Neural cell (in vitro differentiated cells): ENCODE data around the gene F5. TPM values are rescaled to one million over a fixed set of nuclear protein-coding genes. Genes with fewer than 3 reads are reported as not detected.

Source experiments
- H2AFZ ChIP-seq: fragments of 200-600, 300-800 bp; sonication (generic), shearing (Covaris generic); 2 replicates; pipeline ENCODE4 v1.6.0; 2014; ENCODE audit warnings: low read depth, mild to moderate bottlenecking, antibody characterized with exemption, low read length, moderate library complexity
- H3F3A ChIP-seq: fragments of 200-600 bp; shearing (Covaris generic); 2 replicates; pipeline ENCODE4 v1.6.1; 2016; ENCODE audit warnings: mild to moderate bottlenecking, moderate library complexity, mixed read lengths, antibody characterized with exemption, low read length; ENCODE audit not compliant: insufficient read depth, poor library complexity, severe bottlenecking
- H3K27ac ChIP-seq: fragments of 200-600, 300-800 bp; sonication (generic), shearing (Covaris generic); 2 replicates; pipeline ENCODE4 v1.5.1; 2014; ENCODE audit warnings: mild to moderate bottlenecking, low read length, moderate library complexity
- H3K27me3 ChIP-seq: fragments of 300-800, 200-600 bp; sonication (generic), shearing (Covaris generic); 2 replicates; pipeline ENCODE4 v1.6.0; 2014; ENCODE audit warnings: mild to moderate bottlenecking, low read depth, low read length, moderate library complexity; ENCODE audit not compliant: insufficient read depth
- H3K36me3 ChIP-seq: fragments of 300-800, 200-600 bp; sonication (generic), shearing (Covaris generic); 2 replicates; pipeline ENCODE4 v1.5.1; 2014; ENCODE audit warnings: mild to moderate bottlenecking, antibody characterized with exemption, low read length, moderate library complexity; ENCODE audit not compliant: insufficient read depth
- H3K4me2 ChIP-seq: fragments of 300-800, 200-600 bp; sonication (generic), shearing (Covaris generic); 2 replicates; pipeline ENCODE4 v1.6.0; 2014; ENCODE audit warnings: mild to moderate bottlenecking, low read length
- H3K4me3 ChIP-seq: fragments of 300-800, 200-600 bp; sonication (generic), shearing (Covaris generic); 2 replicates; pipeline ENCODE4 v1.5.1; 2014; ENCODE audit warnings: mild to moderate bottlenecking, low read length, moderate library complexity
- H3K79me2 ChIP-seq: fragments of 200-600 bp; shearing (Covaris generic); replicated peaks from 2 replicates; pipeline ENCODE4 v1.6.0; 2014; ENCODE audit warnings: mild to moderate bottlenecking, low read length, moderate library complexity; ENCODE audit not compliant: insufficient read depth
- H3K9ac ChIP-seq: fragments of 300-800, 200-600 bp; sonication (generic), shearing (Covaris generic); 2 replicates; pipeline ENCODE4 v1.6.1; 2016; ENCODE audit warnings: mild to moderate bottlenecking, low read length, mixed read lengths
- H3K9me2 ChIP-seq: fragments of 200-600 bp; shearing (Covaris generic); 2 replicates; pipeline ENCODE4 v1.6.1; 2016; ENCODE audit warnings: mild to moderate bottlenecking, low read length, mixed read lengths; ENCODE audit not compliant: insufficient read depth
- H3K9me3 ChIP-seq: fragments of 200-600, 300-800 bp; sonication (generic), shearing (Covaris generic); 2 replicates; pipeline ENCODE4 v1.6.1; 2016; ENCODE audit warnings: mild to moderate bottlenecking, mixed run types, low read length, moderate library complexity, mixed read lengths
- H4K20me1 ChIP-seq: fragments of 200-600 bp; shearing (Covaris generic); 2 replicates; pipeline ENCODE4 v1.6.1; 2016; ENCODE audit warnings: mild to moderate bottlenecking, mixed run types; ENCODE audit not compliant: insufficient read depth
- EP300 ChIP-seq: fragments of 450-650 bp; conservative IDR thresholded peaks from 2 replicates; pipeline ENCODE4 v1.6.1; 2014; ENCODE audit warnings: antibody characterized with exemption, mild to moderate bottlenecking, moderate library complexity; ENCODE audit not compliant: poor library complexity, severe bottlenecking
- EZH2 ChIP-seq: fragments of 200-600, 300-800 bp; shearing (Covaris generic), sonication (generic); IDR thresholded peaks from 2 replicates; pipeline ENCODE4 v1.6.1; 2014; ENCODE audit warnings: antibody characterized with exemption, low read length, borderline replicate concordance, mild to moderate bottlenecking; ENCODE audit not compliant: insufficient read depth, poor library complexity, severe bottlenecking
- MXI1 ChIP-seq: fragments of 450-650 bp; conservative IDR thresholded peaks from 2 replicates; pipeline ENCODE4 v1.6.1; 2014; ENCODE audit warnings: antibody characterized with exemption, mild to moderate bottlenecking; ENCODE audit not compliant: poor library complexity, severe bottlenecking
- POLR2AphosphoS5 ChIP-seq: IDR thresholded peaks from 2 replicates; pipeline ENCODE4 v1.6.1; 2012
- RAD21 ChIP-seq: fragments of 450-650 bp; conservative IDR thresholded peaks from 2 replicates; pipeline ENCODE4 v1.6.1; 2014; ENCODE audit warnings: antibody characterized with exemption, mild to moderate bottlenecking, moderate library complexity
- SMC3 ChIP-seq: fragments of 450-650 bp; conservative IDR thresholded peaks from 2 replicates; pipeline ENCODE4 v1.6.1; 2014; ENCODE audit warnings: antibody characterized with exemption, mild to moderate bottlenecking, moderate library complexity; ENCODE audit not compliant: poor library complexity
- TAF1 ChIP-seq: IDR thresholded peaks from 2 replicates; pipeline ENCODE4 v1.6.1; 2012; ENCODE audit warnings: low read depth
- polyA plus RNA-seq: library from polyadenylated mRNA; depleted of rRNA; stranded (reverse); fragments of >200 nt; gene quantifications from 2 replicates; pipeline ENCODE4 v1.2.3, GENCODE V29; 2014
- TF ChIP-seq, protein P1 (sequence below): IDR thresholded peaks from 2 replicates; pipeline ENCODE4 v1.6.1; 2012; ENCODE audit warnings: borderline replicate concordance
- TF ChIP-seq, protein P2 (sequence below): fragments of 450-650 bp; IDR thresholded peaks from 2 replicates; pipeline ENCODE4 v1.5.1; 2014; ENCODE audit warnings: antibody characterized with exemption, mild to moderate bottlenecking, moderate library complexity; ENCODE audit not compliant: poor library complexity, severe bottlenecking

F5 gene
- polyA plus RNA-seq, 1 donor from 2014 or later: not detected

DNA sequence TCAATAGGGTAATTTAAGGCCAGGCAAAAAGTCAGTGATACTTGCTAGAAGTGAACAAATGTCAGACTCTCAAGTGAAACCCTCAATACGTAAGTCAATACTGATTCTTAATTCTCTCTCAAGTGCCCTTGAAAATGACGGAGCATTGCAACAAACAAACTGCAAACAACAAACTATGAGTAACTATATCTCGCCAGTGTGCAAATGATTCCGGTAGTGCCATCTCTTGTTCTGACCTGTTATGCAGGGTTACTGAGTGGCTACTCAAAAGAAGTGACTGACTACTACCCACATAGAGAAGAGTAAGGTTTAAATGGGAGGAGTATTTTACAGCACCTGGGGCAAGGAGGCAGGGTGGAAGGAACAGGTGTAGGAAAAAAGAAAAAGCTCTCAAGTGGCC, 102.2 kb downstream of the F5 start:
- H3K9ac ChIP-seq: peak overlapping the region; percentile 88
- TF ChIP-seq MXI1 (no peak), POLR2AphosphoS5 (no peak), TAF1 (no peak), SMC3 (no peak), EP300 (no peak), RAD21 (no peak)
- TF ChIP-seq, protein P1, sequence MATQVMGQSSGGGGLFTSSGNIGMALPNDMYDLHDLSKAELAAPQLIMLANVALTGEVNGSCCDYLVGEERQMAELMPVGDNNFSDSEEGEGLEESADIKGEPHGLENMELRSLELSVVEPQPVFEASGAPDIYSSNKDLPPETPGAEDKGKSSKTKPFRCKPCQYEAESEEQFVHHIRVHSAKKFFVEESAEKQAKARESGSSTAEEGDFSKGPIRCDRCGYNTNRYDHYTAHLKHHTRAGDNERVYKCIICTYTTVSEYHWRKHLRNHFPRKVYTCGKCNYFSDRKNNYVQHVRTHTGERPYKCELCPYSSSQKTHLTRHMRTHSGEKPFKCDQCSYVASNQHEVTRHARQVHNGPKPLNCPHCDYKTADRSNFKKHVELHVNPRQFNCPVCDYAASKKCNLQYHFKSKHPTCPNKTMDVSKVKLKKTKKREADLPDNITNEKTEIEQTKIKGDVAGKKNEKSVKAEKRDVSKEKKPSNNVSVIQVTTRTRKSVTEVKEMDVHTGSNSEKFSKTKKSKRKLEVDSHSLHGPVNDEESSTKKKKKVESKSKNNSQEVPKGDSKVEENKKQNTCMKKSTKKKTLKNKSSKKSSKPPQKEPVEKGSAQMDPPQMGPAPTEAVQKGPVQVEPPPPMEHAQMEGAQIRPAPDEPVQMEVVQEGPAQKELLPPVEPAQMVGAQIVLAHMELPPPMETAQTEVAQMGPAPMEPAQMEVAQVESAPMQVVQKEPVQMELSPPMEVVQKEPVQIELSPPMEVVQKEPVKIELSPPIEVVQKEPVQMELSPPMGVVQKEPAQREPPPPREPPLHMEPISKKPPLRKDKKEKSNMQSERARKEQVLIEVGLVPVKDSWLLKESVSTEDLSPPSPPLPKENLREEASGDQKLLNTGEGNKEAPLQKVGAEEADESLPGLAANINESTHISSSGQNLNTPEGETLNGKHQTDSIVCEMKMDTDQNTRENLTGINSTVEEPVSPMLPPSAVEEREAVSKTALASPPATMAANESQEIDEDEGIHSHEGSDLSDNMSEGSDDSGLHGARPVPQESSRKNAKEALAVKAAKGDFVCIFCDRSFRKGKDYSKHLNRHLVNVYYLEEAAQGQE: no peak
- TF ChIP-seq, protein P2, sequence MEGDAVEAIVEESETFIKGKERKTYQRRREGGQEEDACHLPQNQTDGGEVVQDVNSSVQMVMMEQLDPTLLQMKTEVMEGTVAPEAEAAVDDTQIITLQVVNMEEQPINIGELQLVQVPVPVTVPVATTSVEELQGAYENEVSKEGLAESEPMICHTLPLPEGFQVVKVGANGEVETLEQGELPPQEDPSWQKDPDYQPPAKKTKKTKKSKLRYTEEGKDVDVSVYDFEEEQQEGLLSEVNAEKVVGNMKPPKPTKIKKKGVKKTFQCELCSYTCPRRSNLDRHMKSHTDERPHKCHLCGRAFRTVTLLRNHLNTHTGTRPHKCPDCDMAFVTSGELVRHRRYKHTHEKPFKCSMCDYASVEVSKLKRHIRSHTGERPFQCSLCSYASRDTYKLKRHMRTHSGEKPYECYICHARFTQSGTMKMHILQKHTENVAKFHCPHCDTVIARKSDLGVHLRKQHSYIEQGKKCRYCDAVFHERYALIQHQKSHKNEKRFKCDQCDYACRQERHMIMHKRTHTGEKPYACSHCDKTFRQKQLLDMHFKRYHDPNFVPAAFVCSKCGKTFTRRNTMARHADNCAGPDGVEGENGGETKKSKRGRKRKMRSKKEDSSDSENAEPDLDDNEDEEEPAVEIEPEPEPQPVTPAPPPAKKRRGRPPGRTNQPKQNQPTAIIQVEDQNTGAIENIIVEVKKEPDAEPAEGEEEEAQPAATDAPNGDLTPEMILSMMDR: no peak
- H3K79me2 ChIP-seq: peaks cover 23% of the 10 kb centered on the region
- no peaks in the 10 kb centered on the region for H3K27me3 ChIP-seq
- H3K4me2 ChIP-seq: peak overlapping the region; percentile 95
- no peak overlapping the region for H2AFZ ChIP-seq
- peaks cover 2% of the 10 kb centered on the region for H3F3A ChIP-seq
- no peaks in the 10 kb centered on the region for H3K9me3 ChIP-seq
- peak overlapping the region; percentile 92 for H3K4me3 ChIP-seq
- no peaks in the 10 kb centered on the region for H3K9me2 ChIP-seq
- H3K27ac ChIP-seq: no peak overlapping the region
- no peaks in the 10 kb centered on the region for H4K20me1 ChIP-seq
- no peaks in the 10 kb centered on the region for H3K36me3 ChIP-seq

DNA sequence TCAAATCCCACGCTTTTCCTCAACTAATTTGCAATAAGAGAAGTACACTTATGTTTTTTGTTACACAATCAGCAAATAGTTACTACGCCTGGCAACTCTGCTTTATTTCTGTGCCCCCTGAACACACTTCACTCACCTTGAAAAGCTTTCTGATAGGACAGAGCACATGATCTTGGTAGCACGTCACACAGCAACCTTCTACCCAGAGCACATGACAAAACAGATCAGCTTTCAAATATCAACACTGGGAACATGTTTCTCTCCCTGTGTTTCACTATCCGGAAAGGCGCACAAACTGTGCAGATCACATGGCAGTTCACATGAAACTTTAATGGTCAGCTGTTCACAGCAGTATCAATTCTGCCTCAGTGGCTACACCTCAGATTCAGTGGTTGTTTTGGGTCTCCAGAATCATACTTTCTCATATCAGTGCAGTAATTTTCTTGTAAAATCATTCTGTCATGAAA, 102.7 kb downstream of the F5 start:
- Histone ChIP-seq H3K9me3 (no peaks in the 10 kb centered on the region), H3K27me3 (no peaks in the 10 kb centered on the region), H2AFZ (no peak overlapping the region), H3K79me2 (peaks cover 23% of the 10 kb centered on the region), H4K20me1 (no peaks in the 10 kb centered on the region), H3K4me3 (peak overlapping the region; percentile 92), H3K36me3 (no peaks in the 10 kb centered on the region), H3K9me2 (no peaks in the 10 kb centered on the region), H3K9ac (no peak overlapping the region), H3F3A (peaks cover 2% of the 10 kb centered on the region), H3K27ac (no peak overlapping the region), H3K4me2 (peak overlapping the region; percentile 95)
- TF ChIP-seq, protein P2: no peak
- no peak for TF ChIP-seq EZH2
- no peak for TF ChIP-seq POLR2AphosphoS5
- no peak for TF ChIP-seq RAD21
- TF ChIP-seq SMC3: no peak
- TF ChIP-seq, protein P1: no peak
- TF ChIP-seq TAF1: no peak
- no peak for TF ChIP-seq EP300
- TF ChIP-seq MXI1: no peak
